ENCODE measurements around the gene FRYL. TPM values are rescaled to one million over a fixed set of nuclear protein-coding genes. Genes with fewer than 3 reads are reported as not detected.

Gene FRYL
- total RNA-seq, 2 donors from 2014 or later: 29.7 to 47.0 TPM

DNA sequence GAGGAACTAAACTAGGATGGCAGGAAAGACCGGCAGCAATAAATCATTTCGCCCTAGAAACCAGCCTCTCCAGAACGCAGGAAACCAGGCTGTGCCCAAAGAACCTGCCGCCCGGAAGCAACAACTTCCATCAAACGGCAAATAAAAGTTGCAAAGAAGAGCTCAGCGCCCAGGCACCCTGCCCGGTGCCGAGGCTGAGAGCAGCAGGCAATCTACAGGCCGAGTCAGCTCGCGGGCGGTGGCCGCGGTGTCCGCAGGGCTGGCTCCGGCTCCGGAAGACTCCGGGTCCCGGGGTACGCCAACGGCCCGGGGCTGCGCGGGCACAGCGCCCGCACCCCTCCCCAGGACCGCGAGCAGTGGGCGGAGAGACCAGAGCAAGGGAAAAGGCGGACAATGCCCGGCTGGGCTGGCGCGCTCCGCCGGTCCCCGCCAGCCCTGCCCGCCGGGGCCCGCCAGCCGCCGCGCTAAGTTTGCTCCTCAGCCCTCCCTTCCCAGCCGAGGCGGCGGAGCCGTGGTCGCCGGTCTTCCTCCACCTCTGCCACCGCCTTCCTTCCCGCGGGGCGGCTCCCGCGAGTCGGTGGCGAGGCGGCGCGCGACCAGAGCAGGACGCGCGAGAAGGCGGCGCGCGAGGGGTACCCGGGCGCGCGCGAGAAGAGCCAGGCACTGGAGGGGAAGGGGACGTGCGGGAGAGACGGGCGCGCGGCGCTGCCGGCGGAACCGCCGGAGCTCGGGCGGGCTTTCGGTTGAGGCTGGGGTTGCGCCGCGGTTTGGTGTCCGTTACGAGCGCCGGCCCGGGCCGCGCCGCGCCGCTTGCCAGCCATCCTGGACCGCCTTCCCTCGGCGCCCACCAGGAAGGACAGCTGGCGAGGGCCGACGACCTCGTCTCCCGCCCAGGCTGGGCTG, 733 bp downstream of the FRYL start:
- intact Hi-C loops (cut with DNase I): no loop called here
- no peaks in the 10 kb centered on the region for H3K36me3 ChIP-seq (replicated peaks in 1 of 2; ENCODE audit: insufficient read depth in 1 of 2, low read depth in 2 of 2)
- H3K27me3 ChIP-seq: no peaks in the 10 kb centered on the region
- peak; percentile 39 for ATAC-seq
- peaks cover 29% of the 10 kb centered on the region for H3K4me1 ChIP-seq
- peak overlapping the region; percentile 88 to 98 for H3K4me3 ChIP-seq
- H3K27ac ChIP-seq: peak overlapping the region; percentile 86 to 99 (median 92)
- no peaks in the 10 kb centered on the region for H3K9me3 ChIP-seq
- TF ChIP-seq, protein P1, sequence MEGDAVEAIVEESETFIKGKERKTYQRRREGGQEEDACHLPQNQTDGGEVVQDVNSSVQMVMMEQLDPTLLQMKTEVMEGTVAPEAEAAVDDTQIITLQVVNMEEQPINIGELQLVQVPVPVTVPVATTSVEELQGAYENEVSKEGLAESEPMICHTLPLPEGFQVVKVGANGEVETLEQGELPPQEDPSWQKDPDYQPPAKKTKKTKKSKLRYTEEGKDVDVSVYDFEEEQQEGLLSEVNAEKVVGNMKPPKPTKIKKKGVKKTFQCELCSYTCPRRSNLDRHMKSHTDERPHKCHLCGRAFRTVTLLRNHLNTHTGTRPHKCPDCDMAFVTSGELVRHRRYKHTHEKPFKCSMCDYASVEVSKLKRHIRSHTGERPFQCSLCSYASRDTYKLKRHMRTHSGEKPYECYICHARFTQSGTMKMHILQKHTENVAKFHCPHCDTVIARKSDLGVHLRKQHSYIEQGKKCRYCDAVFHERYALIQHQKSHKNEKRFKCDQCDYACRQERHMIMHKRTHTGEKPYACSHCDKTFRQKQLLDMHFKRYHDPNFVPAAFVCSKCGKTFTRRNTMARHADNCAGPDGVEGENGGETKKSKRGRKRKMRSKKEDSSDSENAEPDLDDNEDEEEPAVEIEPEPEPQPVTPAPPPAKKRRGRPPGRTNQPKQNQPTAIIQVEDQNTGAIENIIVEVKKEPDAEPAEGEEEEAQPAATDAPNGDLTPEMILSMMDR (IDR thresholded peaks at IDR 0.05): peak in 1 of 7 experiments; percentile 18
- TF ChIP-seq POLR2A (IDR thresholded peaks at IDR 0.05): peak; percentile 7 to 49 (median 26)
- WGBS, 2 donors: 0% methylated on average over 6 to 100 of the region's 108 CpGs
- DNase-seq: peak; percentile 61 to 69 (median 66)

DNA sequence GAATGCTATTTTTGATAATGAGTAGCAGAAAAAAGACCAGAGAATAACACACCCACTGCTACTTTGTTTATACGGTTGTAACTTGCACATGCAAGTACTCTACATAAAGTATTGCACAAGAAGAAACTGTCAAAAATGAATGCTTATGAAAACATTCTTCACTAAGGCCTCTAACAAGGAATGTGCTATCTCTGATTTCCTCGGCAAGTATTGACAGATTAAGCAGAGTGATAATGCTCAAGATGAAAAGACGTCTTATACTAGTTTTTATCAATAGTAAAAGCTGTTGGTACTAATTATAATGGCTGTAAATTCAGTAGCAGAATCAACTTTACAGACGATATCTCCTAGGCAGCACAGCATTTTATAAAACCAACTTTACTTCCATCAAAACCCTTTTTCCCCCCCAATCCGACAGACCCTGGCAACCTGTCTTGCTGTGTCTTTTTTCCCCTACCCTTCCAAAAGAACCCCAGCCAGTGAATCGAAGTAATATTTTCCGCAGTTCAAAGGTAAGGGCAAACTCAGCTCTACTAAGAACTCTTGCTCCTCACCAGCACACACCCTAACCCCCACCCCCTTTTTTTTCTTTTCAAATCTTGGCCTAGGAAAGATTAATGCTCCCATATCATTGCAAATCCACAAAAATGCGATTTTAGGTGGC, 1.5 kb downstream of the FRYL start:
- H3K27ac ChIP-seq: peak overlapping the region; percentile 86 to 99 (median 92)
- peak overlapping the region; percentile 88 to 98 for H3K4me3 ChIP-seq
- WGBS, 2 donors: 0% methylated on average over 8 of the region's 8 CpGs
- H3K27me3 ChIP-seq: no peaks in the 10 kb centered on the region
- peaks cover 30% of the 10 kb centered on the region for H3K4me1 ChIP-seq
- intact Hi-C loops (cut with DNase I): no loop called here
- ATAC-seq (no peak), DNase-seq (no peak)
- H3K36me3 ChIP-seq (replicated peaks in 1 of 2; ENCODE audit: insufficient read depth in 1 of 2, low read depth in 2 of 2): no peaks in the 10 kb centered on the region
- no peaks in the 10 kb centered on the region for H3K9me3 ChIP-seq
- TF ChIP-seq, protein P1 (IDR thresholded peaks at IDR 0.05): no peak
- TF ChIP-seq POLR2A (IDR thresholded peaks at IDR 0.05): no peak

DNA sequence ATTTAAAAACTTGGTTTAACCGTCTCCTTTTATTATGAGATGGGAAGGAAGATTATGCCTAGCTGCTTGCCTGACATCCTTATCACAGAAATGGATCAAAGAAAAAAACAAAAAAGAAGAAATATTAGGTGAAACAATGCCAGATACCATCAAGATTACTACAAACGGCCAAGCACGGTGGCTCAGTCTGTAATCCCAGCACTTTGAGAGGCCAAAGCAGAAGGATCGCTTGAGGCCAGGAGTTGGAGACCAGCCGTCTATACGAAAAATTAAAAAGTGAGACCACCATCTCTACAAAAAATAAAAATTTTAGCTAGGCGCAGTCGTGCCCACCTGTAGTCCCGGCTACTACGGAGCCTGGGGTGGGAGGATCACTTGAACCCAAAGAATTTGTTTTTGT, 2.3 kb downstream of the FRYL start:
- Histone ChIP-seq H3K36me3 (replicated peaks in 1 of 2; ENCODE audit: insufficient read depth in 1 of 2, low read depth in 2 of 2) (no peaks in the 10 kb centered on the region), H3K27ac (peak overlapping the region in 1 of 4 donors; percentile 99), H3K4me3 (no peak overlapping the region), H3K9me3 (no peaks in the 10 kb centered on the region), H3K27me3 (no peaks in the 10 kb centered on the region), H3K4me1 (peaks cover 35% of the 10 kb centered on the region)
- intact Hi-C loops (cut with DNase I): no loop called here
- 44 to 51% methylated on average over 10 of the region's 10 CpGs for WGBS, 2 donors
- ATAC-seq (no peak), DNase-seq (no peak)
- TF ChIP-seq, protein P1 (IDR thresholded peaks at IDR 0.05): no peak
- no peak for TF ChIP-seq POLR2A (IDR thresholded peaks at IDR 0.05)

DNA sequence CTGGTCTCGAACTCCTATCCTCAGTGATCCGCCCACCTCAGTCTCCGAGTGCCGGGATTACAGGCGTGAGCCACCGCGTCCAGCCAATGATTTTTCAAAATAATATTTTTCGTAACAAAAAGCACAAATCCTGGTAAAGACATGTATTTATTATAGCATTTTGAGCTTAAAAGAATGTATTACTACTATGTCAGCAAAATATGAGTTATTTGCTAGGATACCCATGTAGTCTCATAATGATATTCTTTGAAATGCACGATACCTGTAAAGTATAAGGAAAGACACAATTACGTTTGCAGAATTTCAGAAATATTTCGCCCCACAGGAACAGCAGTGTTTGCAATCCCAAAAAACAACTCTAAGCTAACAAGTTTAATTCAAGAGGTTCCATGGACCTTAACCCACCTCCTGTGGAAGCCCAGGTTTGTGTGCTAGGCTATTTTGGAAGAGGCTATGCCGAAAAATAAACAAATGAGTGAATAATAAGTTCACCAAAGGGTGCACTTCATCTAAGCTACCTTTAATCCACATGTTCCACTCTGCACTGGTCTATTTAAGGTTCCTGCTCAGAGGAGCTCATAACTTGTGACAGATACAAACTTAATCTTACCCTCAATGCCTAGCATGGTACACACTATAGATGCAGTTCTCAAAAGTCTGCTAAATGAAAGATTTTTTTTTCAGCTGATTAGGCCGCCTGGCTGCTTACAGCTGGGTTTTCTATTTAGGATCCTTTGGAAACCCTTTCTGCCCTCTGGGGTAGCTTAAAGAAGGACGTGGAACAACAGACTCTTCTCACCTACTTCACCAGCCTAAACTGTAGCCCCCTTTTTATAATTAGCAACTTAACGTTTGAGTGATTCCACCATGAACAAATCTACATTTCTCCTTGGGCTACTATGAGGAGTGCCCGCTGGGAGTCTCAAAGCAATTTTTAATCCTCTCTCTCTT, 5.0 kb downstream of the FRYL start:
- DNase-seq: no peak
- Histone ChIP-seq H3K27ac (no peak overlapping the region), H3K36me3 (replicated peaks in 1 of 2; ENCODE audit: insufficient read depth in 1 of 2, low read depth in 2 of 2) (no peaks in the 10 kb centered on the region), H3K4me3 (no peak overlapping the region), H3K4me1 (peaks cover 35% of the 10 kb centered on the region), H3K27me3 (no peaks in the 10 kb centered on the region), H3K9me3 (no peaks in the 10 kb centered on the region)
- no peak for ATAC-seq
- 89 to 90% methylated on average over 16 of the region's 16 CpGs for WGBS, 2 donors
- intact Hi-C loops (cut with DNase I): no loop called here
- no peak for TF ChIP-seq POLR2A (IDR thresholded peaks at IDR 0.05)
- TF ChIP-seq, protein P1 (IDR thresholded peaks at IDR 0.05): no peak
